Renal cortex interstitium (tissue), 11 donors: ENCODE measurements around the gene OSBPL5. TPM values are rescaled to one million over a fixed set of nuclear protein-coding genes. Genes with fewer than 3 reads are reported as not detected.

Source experiments
- DNase-seq, 11 donors: peaks; one replicate each; pipeline ENCODE4 v3.0.0-alpha.2; 2013; ENCODE audit warnings: low read depth in 9 of 11, low spot score in 4 of 11; ENCODE audit errors: extremely low read depth in 1 of 11
- polyA plus RNA-seq, 3 donors: library from polyadenylated mRNA; unstranded; fragments of 120-200 nt; gene quantifications; one replicate each; pipeline ENCODE4 v1.2.1, GENCODE V29; 2013; ENCODE audit not compliant: insufficient read length in 3 of 3

The OSBPL5 gene
- polyA plus RNA-seq, 3 donors, result 17.8 to 26.2 (median 21.2) TPM

- DNase-seq, result no peak
Measured at GRCh38 chr11:3111919-3112690, 53.0 kb downstream of the OSBPL5 start.

DNA sequence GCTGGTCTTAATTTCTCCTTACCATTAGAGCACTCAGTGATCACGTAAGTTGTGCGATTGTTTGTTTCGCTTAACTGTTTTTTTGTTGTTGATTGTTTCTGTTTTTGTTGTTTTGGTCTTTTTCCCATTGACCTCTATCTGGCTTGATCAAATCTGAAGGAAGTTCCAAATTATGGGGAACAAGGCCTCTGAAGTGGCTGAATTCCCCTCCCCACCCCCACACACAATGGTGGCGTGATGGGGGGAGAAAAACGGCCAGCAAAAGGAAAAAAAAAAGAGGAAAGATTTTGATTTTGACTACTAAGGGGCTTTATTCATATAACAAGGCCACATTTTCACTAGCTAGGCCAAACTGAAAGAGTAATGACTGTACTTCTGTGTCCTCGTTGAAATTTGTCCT, 53.6 kb downstream of the OSBPL5 start:
- DNase-seq, result no peak

- DNase-seq, result no peak
Measured at GRCh38 chr11:3109921-3110706, 55.0 kb downstream of the OSBPL5 start.

DNA sequence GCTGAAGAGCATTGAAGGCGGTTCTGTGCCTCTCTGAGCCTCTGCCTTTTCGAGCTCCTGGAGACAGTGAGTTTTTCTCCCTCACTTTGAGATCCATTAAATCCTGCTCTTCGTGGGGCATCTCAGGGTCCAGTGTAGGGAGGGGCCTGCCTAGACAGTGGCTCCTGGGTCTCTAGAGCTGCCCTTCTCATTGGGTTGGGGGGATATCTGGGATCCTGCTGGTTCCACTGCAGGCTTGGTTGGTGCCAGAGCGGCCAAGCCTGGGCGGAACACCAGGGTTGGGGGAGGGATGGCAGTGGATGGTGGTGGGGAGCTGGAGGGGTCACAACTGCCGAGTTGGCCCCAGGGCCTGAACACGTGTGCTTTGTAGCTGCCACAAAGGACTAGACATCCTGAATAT, 55.7 kb downstream of the OSBPL5 start:
- no peak for DNase-seq

DNA sequence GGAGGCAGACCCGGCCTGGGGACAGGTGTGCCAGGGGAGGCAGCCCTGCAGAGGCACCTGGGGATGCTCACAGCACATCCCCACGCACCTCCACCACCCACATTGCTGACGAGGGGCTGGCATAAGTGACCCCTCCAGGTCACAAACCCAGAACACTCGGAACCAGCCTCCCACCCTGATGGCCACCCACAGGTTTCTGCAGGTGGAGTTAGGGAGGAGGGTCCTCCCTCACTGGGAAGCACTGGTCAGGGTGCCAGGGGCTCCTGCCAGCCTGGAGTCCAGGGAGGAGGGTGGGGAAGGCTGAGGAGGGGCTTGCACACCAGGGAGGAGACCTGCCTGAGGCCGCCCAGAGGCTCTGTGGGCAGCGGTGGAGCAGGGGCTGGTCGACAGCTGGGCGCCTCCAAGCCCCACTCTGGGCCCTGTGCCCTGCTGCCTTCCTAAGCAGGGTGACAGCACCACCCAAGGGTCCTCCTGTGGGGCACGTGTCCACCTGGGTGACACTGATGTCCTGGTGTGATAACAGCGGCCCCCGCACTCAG, 56.9 kb downstream of the OSBPL5 start:
- DNase-seq, result no peak

- DNase-seq, result no peak
Measured at GRCh38 chr11:3107608-3108182, 57.4 kb downstream of the OSBPL5 start.

- DNase-seq, result no peak
Measured at GRCh38 chr11:3106736-3107524, 58.2 kb downstream of the OSBPL5 start.

DNA sequence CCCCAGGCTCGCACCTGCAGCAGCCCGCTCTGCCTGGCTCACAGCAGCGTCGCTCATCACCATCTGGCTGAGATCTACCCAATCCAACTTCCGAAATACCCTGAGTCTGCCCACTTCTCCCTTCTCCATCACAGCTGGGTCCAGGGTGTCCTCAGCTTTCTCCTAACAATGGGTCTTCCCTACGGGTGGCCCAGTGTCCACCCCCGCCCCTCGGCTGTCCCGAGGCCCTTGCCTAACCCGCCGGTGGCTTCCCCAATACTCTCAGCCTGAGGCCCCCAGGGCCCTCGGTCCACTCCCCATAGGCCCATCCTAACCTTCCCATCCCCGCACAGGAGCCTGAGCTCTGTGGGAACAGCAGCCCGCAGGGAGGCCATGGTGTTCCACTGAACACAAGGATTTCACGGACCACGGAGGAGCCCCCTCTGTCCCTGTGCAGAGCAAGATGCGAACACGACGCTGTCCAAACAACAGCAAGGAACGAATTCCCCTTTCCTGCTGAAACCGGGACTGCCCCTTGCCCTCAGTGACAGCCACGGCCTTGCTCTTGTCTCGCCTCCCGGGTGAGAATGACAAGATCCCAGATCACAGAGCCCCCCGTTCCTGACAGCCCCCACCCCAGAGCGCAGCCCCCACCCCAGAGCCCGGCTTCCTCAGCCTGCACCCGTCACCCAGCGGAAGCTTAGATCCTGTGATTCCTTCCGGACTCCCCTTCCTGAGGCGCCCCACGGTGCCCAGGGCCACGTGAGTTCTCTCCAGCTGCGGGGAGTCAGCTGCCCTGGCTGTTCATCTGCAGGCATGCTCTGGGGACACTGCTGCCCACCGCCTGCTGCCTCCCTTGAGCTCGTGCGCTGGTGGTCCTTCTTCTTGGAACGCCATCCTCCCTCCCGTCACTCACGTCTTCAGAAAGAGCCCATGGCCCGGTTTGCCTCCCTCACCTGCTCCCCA, 59.0 kb downstream of the OSBPL5 start:
- no peak for DNase-seq

DNA sequence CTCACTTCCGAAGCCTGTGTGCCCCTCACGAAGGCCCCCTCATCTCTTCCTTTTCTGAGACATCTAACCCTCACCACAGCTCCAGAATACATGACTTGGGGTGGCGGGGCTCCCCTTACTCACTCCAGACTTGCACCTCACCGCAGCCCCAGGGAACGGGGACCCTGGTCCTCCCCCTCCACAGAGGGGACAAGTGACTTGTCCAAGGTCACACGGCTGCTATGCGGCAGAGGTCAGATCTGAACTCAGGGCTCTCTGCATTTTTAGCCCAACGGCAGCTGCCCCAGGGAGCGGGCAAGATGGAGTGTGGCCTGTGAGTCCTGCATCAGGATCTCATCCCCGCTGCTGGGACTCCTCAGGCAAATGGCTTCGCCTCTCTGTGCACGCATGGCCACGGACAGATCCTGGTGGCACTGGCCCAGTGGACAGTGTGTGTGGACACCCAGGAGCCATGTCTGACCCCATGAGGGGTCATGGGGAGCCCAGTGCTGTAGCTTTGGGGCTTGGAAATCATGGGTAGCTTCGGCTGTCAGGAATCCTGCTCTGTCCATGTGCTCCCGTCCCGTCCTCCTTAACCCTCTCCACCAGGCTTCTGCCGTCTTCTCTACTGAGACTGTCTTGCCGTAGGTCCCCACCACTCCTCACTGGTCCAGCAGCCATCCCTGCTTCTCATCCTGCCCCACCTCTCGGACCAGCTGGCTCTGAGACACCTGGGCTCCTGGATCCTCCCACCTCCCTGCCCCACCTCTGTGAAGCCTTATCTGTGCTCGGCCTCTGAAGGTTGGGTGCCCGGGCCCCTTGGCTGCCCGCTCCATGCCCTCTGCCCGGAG, 59.9 kb downstream of the OSBPL5 start:
- DNase-seq, result no peak

DNA sequence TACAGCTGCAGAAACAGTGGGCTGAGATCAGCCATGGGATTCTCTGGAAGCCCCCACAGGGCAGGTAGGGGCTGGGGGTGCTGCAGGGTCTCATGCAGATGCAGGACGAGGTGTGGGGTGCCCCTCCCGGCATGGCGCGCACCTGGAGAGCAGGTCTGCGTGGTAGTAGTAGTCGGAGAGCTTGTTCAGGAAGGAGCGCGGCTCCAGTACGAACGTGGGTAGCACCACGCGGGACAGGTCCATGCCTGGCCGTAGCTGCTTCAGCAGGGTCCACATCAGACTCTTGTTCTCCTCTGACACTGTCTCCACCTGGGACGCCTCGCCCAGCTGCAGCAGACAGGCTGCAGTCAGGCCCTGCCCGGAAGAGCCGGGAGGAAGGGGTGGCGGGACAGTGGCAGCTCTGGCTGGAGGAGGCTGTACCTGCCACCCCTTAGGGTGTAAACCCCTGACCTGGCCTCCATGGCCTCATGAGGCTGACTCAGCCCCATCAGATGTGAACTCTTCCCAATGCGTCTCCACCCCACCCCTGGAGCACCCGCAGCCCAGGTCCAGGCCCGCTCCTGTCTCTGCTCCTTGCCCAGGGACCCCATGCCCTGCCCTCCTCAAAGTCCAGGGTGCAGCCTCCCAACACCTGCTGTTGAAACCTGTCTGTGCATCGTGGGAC, 60.9 kb downstream of the OSBPL5 start:
- DNase-seq, result no peak

DNA sequence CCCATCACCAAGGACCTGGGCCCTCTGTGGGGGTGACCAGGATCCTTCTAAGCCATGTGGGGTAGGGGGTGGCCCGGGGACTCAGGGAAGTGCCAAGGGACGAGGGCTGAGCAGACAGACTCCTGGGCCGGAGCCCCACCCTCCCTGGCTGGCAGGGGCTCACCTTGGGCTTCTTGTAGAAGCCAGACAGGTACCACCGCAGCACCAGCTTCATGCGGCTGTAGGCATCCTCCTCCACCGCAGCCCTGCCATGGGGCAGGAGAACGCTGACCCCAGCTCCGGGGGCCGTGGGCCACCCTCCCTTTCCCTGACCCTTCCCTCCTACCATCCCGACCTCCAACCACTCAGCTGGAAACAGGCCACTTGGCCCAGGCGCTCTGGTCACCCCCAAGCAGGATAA, 62.0 kb downstream of the OSBPL5 start:
- DNase-seq, result no peak

GRCh38 chr11:3102641-3102921, 62.5 kb downstream of the OSBPL5 start:
- DNase-seq, result no peak

- no peak for DNase-seq
Measured at GRCh38 chr11:3101921-3102640, 63.0 kb downstream of the OSBPL5 start.

DNA sequence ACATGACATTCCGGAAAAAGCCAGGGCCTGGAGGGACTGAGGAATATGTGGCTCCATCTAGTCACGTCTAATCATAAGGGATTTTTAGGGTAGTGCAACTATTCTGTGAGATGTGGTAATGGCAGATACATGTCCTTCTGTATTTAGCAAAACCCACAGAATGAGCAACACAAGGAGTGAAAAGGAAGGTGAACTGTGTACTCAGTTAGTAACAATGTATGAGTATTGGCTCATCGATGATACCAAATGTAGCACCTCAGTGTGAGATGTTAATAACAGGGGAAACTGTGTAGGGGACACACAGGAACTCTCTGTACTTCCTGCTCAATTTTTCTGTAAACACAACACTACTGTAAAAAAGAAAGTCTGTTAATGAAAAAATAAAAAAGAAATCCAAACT, 65.9 kb downstream of the OSBPL5 start:
- no peak for DNase-seq

DNA sequence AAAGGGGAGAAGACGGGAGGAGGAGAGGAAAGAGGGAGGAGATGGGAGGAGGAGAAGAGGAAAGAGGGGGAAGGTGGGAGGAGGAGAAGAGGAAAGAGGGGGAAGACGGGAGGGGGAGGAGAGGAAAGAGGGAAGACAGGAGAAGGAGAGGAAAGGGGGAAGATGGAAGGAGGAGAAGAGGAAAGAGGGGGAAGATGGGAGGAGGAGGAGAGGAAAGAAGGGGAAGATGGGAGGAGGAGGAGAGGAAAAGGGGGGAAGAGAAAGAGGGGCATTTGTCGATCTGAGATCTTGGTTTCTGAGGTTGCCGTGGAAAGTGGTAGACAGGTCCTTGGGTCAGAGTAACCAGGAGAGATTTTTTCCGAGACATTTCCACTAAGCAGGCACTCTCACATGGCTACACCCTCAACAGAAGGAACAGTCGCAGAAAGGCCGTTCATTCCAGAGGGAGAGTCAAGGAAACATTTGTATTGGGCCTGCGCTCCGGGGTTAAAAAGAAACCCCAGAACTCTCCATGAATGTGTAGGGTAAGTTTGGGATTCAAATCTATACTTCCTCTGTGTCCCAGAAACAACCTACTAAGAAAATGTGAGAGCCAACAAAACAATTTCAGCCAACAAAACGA, 68.1 kb downstream of the OSBPL5 start:
- no peak for DNase-seq
